ENCODE results near the gene TMPRSS7.

DNA sequence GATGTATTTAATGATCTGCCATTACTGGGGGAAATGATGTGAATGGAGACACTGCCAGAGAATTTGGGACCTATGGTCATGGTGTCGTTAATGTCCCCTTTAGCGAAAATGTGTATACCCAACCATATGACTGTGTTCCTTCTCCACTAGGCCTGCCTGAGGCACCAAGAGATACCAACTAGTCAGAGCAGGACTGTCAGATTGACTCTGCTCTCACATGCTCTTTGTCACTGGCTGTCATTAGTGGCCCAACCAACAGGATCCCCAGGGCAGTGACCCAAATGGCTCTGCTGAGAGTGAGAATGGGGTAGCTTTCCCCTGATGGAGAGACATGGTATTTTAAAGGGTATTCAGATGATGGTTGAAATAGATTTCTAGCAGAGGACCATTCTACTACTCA, 33.0 kb upstream of the TMPRSS7 start:
- TF ChIP-seq, protein P1, sequence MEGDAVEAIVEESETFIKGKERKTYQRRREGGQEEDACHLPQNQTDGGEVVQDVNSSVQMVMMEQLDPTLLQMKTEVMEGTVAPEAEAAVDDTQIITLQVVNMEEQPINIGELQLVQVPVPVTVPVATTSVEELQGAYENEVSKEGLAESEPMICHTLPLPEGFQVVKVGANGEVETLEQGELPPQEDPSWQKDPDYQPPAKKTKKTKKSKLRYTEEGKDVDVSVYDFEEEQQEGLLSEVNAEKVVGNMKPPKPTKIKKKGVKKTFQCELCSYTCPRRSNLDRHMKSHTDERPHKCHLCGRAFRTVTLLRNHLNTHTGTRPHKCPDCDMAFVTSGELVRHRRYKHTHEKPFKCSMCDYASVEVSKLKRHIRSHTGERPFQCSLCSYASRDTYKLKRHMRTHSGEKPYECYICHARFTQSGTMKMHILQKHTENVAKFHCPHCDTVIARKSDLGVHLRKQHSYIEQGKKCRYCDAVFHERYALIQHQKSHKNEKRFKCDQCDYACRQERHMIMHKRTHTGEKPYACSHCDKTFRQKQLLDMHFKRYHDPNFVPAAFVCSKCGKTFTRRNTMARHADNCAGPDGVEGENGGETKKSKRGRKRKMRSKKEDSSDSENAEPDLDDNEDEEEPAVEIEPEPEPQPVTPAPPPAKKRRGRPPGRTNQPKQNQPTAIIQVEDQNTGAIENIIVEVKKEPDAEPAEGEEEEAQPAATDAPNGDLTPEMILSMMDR (IDR thresholded peaks at IDR 0.05), result no peak
- TF ChIP-seq POLR2AphosphoS5 (IDR thresholded peaks at IDR 0.05) (no peak), POLR2A (IDR thresholded peaks at IDR 0.05) (no peak)
